ENCODE measurements around the gene EMC9.

Gene EMC9

DNA sequence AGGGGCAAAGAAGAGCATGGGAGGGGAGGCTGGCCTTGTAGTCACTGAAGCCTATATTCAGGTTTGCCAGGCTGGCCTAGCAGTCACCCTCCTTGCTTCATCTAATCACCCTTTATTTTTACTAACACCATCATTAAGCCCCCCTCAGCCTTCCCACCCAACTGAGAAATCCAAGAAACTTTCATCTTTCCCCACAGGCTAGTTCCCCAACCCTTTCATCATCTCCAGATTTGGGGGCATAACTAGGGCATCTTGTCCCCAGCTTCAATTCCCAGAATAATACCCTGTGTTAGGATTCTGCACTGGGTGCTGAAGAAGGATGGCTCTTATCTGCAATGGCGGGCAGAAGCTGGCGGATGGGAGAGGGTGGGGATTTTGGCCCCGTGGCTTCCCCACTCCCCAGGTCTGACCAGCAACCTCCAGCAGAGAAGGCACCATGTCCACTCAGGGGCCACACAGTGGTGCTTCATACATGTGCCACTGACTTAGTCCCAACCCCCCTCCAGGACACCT lies 40.4 kb downstream of the EMC9 start:
- peaks cover 13% of the 10 kb centered on the region for H3K4me1 Mint-ChIP-seq (ENCODE audit: low read depth)
- peaks cover 43% of the 10 kb centered on the region for H3K36me3 Mint-ChIP-seq (ENCODE audit: low read depth)
- no peaks in the 10 kb centered on the region for H3K27me3 Mint-ChIP-seq (ENCODE audit: low read depth)
- H3K4me3 Mint-ChIP-seq: no peak overlapping the region
- H3K27ac Mint-ChIP-seq: no peak overlapping the region
- peaks cover 3% of the 10 kb centered on the region for H3K9me3 Mint-ChIP-seq

- H3K4me3 Mint-ChIP-seq: no peak overlapping the region
- no peak overlapping the region for H3K27ac Mint-ChIP-seq
- H3K27me3 Mint-ChIP-seq (ENCODE audit: low read depth): no peaks in the 10 kb centered on the region
- H3K9me3 Mint-ChIP-seq: peaks cover 3% of the 10 kb centered on the region
- peaks cover 46% of the 10 kb centered on the region for H3K36me3 Mint-ChIP-seq (ENCODE audit: low read depth)
- peaks cover 15% of the 10 kb centered on the region for H3K4me1 Mint-ChIP-seq (ENCODE audit: low read depth)
Measured at GRCh38 chr14:24100197-24100981, 41.0 kb downstream of the EMC9 start.

- Mint-ChIP-seq H3K36me3 (ENCODE audit: low read depth) (peaks cover 44% of the 10 kb centered on the region), H3K4me1 (ENCODE audit: low read depth) (peaks cover 15% of the 10 kb centered on the region), H3K27me3 (ENCODE audit: low read depth) (no peaks in the 10 kb centered on the region), H3K4me3 (no peak overlapping the region), H3K9me3 (no peaks in the 10 kb centered on the region), H3K27ac (no peak overlapping the region)
Measured at GRCh38 chr14:24098927-24099813, 42.2 kb downstream of the EMC9 start.

DNA sequence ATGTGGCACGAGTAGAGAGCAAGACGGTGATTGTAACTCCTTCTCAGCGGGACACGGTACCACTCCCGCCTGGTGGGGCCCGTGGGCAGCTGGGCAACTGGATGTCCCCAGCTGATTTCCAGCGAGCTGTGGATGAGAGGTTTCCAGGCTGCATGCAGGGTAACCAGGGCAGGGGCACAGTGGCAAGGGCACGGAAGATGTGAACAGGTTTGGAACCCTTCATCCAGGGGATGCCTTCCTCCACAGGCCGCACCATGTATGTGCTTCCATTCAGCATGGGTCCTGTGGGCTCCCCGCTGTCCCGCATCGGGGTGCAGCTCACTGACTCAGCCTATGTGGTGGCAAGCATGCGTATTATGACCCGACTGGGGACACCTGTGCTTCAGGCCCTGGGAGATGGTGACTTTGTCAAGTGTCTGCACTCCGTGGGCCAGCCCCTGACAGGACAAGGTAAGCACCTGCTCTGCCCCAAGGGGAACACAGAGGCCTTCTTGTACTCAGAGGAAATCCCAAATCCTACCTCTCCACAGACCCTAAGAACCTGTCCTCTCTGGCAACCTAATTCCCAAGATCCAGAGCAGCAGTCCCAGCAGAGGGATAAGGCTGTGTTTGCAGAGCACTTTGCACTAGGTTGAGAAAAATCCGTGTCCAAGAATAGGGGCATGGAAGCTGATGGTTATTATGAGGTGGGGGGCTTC lies 43.0 kb downstream of the EMC9 start:
- no peaks in the 10 kb centered on the region for H3K9me3 Mint-ChIP-seq
- H3K4me1 Mint-ChIP-seq (ENCODE audit: low read depth): peaks cover 18% of the 10 kb centered on the region
- peaks cover 36% of the 10 kb centered on the region for H3K36me3 Mint-ChIP-seq (ENCODE audit: low read depth)
- H3K4me3 Mint-ChIP-seq: no peak overlapping the region
- no peak overlapping the region for H3K27ac Mint-ChIP-seq
- H3K27me3 Mint-ChIP-seq (ENCODE audit: low read depth): no peaks in the 10 kb centered on the region

DNA sequence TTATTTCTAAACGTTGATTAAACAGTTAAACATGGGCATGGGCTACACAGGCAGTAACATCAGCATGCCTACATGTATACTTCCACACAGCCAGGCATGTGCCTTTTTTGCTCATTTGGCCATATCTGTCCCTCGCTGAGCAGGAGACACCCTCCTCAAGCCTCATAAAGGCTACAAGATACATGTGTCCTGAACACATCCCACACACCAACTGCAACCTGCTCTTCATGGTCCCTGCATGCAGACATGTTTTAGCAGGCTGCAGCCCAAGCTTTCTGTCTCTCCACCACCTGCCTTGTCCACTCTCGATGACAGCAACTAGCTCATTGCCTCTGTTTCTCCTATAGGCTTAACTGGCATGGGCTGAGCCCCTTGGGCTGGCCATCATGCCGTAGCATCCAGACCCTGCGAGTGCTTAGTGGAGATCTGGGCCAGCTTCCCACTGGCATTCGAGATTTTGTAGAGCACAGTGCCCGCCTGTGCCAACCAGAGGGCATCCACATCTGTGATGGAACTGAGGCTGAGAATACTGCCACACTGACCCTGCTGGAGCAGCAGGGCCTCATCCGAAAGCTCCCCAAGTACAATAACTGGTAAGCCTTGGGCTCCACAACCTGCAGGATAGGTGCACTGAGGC lies 44.7 kb downstream of the EMC9 start:
- H3K27ac Mint-ChIP-seq: peak overlapping the region; percentile 65
- peak overlapping the region; percentile 62 for H3K4me3 Mint-ChIP-seq
- no peaks in the 10 kb centered on the region for H3K27me3 Mint-ChIP-seq (ENCODE audit: low read depth)
- H3K36me3 Mint-ChIP-seq (ENCODE audit: low read depth): peaks cover 24% of the 10 kb centered on the region
- peaks cover 18% of the 10 kb centered on the region for H3K4me1 Mint-ChIP-seq (ENCODE audit: low read depth)
- H3K9me3 Mint-ChIP-seq: no peaks in the 10 kb centered on the region

GRCh38 chr14:24095271-24096068 lies 45.9 kb downstream of the EMC9 start:
- H3K9me3 Mint-ChIP-seq: no peaks in the 10 kb centered on the region

GRCh38 chr14:24094841-24095270 lies 46.5 kb downstream of the EMC9 start:
- peaks cover 22% of the 10 kb centered on the region for H3K4me1 Mint-ChIP-seq (ENCODE audit: low read depth)
- H3K9me3 Mint-ChIP-seq: no peaks in the 10 kb centered on the region
- H3K36me3 Mint-ChIP-seq (ENCODE audit: low read depth): peaks cover 19% of the 10 kb centered on the region
- H3K4me3 Mint-ChIP-seq: peak overlapping the region; percentile 99
- peak overlapping the region; percentile 97 for H3K27ac Mint-ChIP-seq
- H3K27me3 Mint-ChIP-seq (ENCODE audit: low read depth): no peaks in the 10 kb centered on the region

More at GRCh38 chr14:24095271-24096068, 45.9 kb downstream of the EMC9 start:
- Mint-ChIP-seq H3K36me3 (ENCODE audit: low read depth) (peaks cover 22% of the 10 kb centered on the region), H3K4me3 (peak overlapping the region; percentile 99), H3K4me1 (ENCODE audit: low read depth) (peaks cover 20% of the 10 kb centered on the region), H3K27me3 (ENCODE audit: low read depth) (no peaks in the 10 kb centered on the region), H3K27ac (peak overlapping the region; percentile 97)

- Mint-ChIP-seq H3K27me3 (ENCODE audit: low read depth) (no peaks in the 10 kb centered on the region), H3K4me1 (ENCODE audit: low read depth) (peaks cover 25% of the 10 kb centered on the region), H3K4me3 (peak within 1 kb of the TSS; percentile 99), H3K36me3 (ENCODE audit: low read depth) (peaks cover 18% of the 10 kb centered on the region), H3K27ac (peak within 1 kb of the TSS; percentile 97), H3K9me3 (no peaks in the 10 kb centered on the region)
Measured at GRCh38 chr14:24093901-24094840, 47.2 kb downstream of the EMC9 start, which contains the start of gene PCK2. Gene PCK2, plus strand, starts transcription at chr14:24094311. Its CDS starts 95 bp downstream, at chr14:24094406.

DNA sequence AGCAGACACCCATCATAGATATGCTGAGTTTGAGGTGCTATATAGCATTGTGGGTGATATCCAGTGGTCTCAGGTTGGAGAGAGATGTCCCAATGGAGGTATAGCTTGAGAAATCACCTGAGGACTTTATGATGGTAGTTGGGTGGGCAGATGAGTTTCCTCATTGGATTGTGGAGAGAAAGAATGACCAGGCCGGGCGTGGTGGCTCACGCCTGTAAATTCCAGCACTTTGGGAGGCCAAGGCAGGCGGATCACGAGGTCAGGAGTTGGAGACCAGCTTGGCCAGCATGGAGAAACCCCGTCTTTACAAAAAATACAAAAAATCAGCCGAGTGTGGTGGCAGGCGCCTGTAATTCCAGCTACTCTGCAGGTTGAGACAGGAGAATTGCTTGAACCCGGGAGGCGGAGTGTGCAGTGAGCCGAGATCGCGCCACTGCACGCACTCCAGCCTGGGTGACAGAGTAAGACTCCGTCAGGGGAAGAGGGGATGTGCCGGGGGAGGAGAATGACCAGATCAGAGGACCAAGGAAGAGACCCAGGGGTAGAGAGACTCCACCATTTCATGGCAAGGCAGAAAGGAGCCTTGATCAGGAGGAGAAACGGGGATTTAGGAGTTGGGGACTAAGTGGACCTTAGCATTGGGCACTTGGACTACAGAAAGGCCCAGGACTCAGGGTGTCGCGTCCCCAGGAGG lies 48.0 kb downstream of the EMC9 start:
- Mint-ChIP-seq H3K4me1 (ENCODE audit: low read depth) (peaks cover 25% of the 10 kb centered on the region), H3K27me3 (ENCODE audit: low read depth) (no peaks in the 10 kb centered on the region), H3K4me3 (peak overlapping the region; percentile 99), H3K9me3 (no peaks in the 10 kb centered on the region), H3K36me3 (ENCODE audit: low read depth) (peaks cover 18% of the 10 kb centered on the region), H3K27ac (peak overlapping the region; percentile 97)

DNA sequence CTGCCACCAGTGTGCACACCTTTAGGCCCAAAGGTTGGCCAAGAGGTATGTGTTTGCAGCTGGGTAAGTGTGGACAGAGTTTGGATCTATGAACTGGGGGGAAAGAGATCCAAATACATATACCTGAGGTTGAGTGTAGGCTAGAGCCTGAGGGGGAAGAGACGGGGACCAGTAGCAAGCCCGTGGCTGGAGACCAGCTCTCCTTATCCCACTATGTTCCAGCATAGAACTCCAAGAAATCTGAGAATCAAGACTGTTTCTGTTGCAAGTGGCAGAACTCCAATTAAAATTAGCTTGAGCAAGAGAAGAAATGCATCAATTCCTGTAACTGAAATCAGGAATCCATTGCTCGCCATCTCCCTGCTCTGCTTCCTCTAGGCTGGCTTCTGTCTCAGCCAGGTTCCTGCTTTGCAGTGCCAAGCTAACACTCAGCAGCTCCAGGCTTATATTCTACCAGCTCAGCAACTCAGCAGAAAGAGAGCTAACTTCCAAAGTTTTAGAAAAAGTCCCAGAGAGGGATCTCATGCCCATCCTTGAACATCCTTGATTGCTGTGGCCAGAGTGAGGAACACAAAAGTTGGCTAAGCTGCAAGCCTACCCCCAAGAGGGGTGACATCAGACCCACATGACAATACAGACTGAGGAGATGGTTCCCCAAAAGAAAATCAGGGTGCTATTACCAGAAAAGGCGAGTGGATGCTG lies 48.7 kb downstream of the EMC9 start:
- Mint-ChIP-seq H3K4me3 (peak overlapping the region; percentile 99), H3K4me1 (ENCODE audit: low read depth) (peaks cover 25% of the 10 kb centered on the region)

DNA sequence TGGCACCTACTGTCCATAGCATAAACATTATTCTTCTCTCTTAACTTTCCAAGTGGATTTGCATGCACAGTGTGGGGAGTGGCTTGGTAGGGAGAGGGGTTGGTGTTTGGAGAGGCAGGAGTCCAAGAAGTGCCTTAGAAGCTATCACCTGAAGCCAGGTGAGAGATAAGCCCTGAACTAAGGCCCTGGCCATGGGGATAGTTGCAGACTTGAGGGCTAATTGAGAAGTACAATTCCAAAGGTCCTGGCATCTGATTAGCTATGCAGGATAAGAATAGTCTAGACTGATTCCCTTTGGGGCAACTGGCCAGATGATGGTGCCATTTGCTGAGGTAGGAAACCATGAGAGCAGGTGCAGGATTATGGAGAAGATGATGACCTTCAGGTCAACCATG lies 49.3 kb downstream of the EMC9 start:
- Mint-ChIP-seq H3K4me1 (ENCODE audit: low read depth) (peaks cover 25% of the 10 kb centered on the region), H3K4me3 (peak overlapping the region; percentile 29), H3K27me3 (ENCODE audit: low read depth) (no peaks in the 10 kb centered on the region), H3K9me3 (no peaks in the 10 kb centered on the region), H3K36me3 (ENCODE audit: low read depth) (peaks cover 15% of the 10 kb centered on the region), H3K27ac (no peak overlapping the region)

More for the DNA sequence above, 48.7 kb downstream of the EMC9 start:
- Mint-ChIP-seq H3K9me3 (no peaks in the 10 kb centered on the region), H3K36me3 (ENCODE audit: low read depth) (peaks cover 15% of the 10 kb centered on the region), H3K27ac (peak overlapping the region; percentile 97), H3K27me3 (ENCODE audit: low read depth) (no peaks in the 10 kb centered on the region)

Data from T-helper 1 cell treated with Interleukin-12 subunit alpha and Interleukin-12 subunit beta and Interleukin-4 antibody, amounts not matched to agents 30 μg/mL and 1 μg/mL, for 36 hours (primary cell).